Measurements from ENCODE around the gene OSBPL2.
A peak's percentile ranks its signal among the peaks of the same experiment; 100 is the strongest.

Gene OSBPL2

DNA sequence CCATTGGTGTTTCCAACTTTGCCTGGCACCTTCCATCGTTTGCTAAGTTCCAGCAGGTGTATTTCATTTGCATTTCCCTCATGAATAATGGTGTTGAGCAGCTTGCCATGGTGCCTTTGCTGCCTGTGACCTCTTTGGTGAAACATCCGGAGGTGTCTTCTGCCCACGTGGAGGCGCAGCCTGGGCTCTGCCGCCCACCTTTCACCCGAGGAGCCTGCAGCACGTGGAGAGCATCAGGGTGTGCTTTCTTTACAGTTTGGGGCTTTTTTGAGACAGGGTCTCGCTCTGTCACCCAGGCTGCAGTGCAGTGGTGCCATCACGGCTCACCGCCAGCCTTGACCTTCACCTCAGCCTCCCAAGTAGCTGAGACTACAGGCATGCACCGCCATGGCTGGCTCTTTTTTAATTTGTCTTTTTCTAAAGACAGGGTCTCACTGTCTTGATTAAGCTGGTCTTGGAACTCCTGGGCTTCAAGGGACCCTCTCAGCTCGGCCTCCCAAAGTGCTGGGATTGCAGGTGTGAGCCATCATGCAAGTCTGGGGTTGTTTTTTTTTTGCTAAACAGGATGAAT is 61.4 kb downstream of the OSBPL2 start:
- H2AFZ ChIP-seq (ENCODE audit: insufficient read depth, low read length, poor library complexity), result no peak overlapping the region
- H3K9me3 ChIP-seq (ENCODE audit: insufficient read depth, low read depth, low read length), result peaks cover 9% of the 10 kb centered on the region
- H3K79me2 ChIP-seq (ENCODE audit: control insufficient read depth, insufficient read depth, low read length, poor library complexity), result peaks cover 20% of the 10 kb centered on the region
- H3K79me1 ChIP-seq (ENCODE audit: low read length), result peaks cover 11% of the 10 kb centered on the region
- H3K4me1 ChIP-seq (ENCODE audit: control insufficient read depth in 1 of 2, insufficient read depth in 2 of 2, low read length in 2 of 2), result peaks cover 13 to 20% of the 10 kb centered on the region in 2 experiments
- WGBS (ENCODE audit: extremely low coverage, insufficient coverage, insufficient read length), result no CpG with 5 or more reads among the region's 12 CpGs
- H3K36me3 ChIP-seq (ENCODE audit: control insufficient read depth in 1 of 2, insufficient read depth in 2 of 2, low read length in 2 of 2), result peaks cover 30 to 32% of the 10 kb centered on the region in 2 experiments
- no peak overlapping the region for H3K4ac ChIP-seq (ENCODE audit: low read depth, low read length)
- H4K12ac ChIP-seq (ENCODE audit: low read depth, low read length), result no peak overlapping the region
- H2BK120ac ChIP-seq (ENCODE audit: insufficient read depth, low read length, poor library complexity), result no peak overlapping the region
- no peaks in the 10 kb centered on the region for H3K27me3 ChIP-seq (ENCODE audit: insufficient read depth, low read length)
- no peak overlapping the region for H3K4me3 ChIP-seq (ENCODE audit: low read depth, low read length)
- H3K23ac ChIP-seq (ENCODE audit: low read length), result no peak overlapping the region
- DNase-seq, result no peak
- no peak overlapping the region for H3K14ac ChIP-seq (ENCODE audit: low read length)
- no peak overlapping the region for H2BK5ac ChIP-seq (ENCODE audit: low read depth, low read length, poor library complexity)
- H3K9ac ChIP-seq (ENCODE audit: low read length), result no peak overlapping the region
- H3K27ac ChIP-seq (ENCODE audit: low read depth, low read length), result no peak overlapping the region
- no peak overlapping the region for H2BK12ac ChIP-seq (ENCODE audit: low read length)
- no peak overlapping the region for H2AK5ac ChIP-seq (ENCODE audit: low read length)
- H3K18ac ChIP-seq (ENCODE audit: low read length), result no peak overlapping the region
- no peak overlapping the region for H3K4me2 ChIP-seq (ENCODE audit: low read length)
- H4K91ac ChIP-seq (ENCODE audit: low read depth, low read length), result no peak overlapping the region
- no peak overlapping the region for H4K8ac ChIP-seq (ENCODE audit: low read depth, low read length)

DNA sequence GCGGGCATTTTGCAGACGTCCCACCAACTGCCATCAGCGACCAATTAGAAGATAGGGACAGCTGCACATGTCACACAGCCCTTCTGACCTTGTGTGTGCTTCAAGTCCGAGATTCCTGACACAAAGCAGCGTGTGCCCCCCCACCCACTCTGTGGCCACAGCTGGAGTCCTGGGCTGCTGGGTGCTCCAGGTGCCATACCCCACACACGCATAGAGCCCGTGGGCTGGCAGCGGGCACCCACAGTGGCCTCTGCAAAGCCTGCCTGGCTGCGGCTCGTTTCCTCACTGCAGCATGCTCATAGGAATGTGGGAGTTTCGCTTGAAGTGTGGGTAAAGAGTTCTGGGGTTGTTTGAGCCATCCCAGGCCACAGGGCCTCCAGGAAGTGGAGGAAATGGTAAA is 62.0 kb downstream of the OSBPL2 start:
- H2AFZ ChIP-seq (ENCODE audit: insufficient read depth, low read length, poor library complexity), result no peak overlapping the region
- WGBS (ENCODE audit: extremely low coverage, insufficient coverage, insufficient read length), result no CpG with 5 or more reads among the region's 11 CpGs
- H3K4me3 ChIP-seq (ENCODE audit: low read depth, low read length), result no peak overlapping the region
- no peak overlapping the region for H4K12ac ChIP-seq (ENCODE audit: low read depth, low read length)
- no peak overlapping the region for H2BK5ac ChIP-seq (ENCODE audit: low read depth, low read length, poor library complexity)
- H3K4me1 ChIP-seq (ENCODE audit: control insufficient read depth in 1 of 2, insufficient read depth in 2 of 2, low read length in 2 of 2), result peaks cover 13 to 20% of the 10 kb centered on the region in 2 experiments
- no peak overlapping the region for H2AK5ac ChIP-seq (ENCODE audit: low read length)
- H3K9ac ChIP-seq (ENCODE audit: low read length), result no peak overlapping the region
- H4K8ac ChIP-seq (ENCODE audit: low read depth, low read length), result no peak overlapping the region
- H3K27ac ChIP-seq (ENCODE audit: low read depth, low read length), result no peak overlapping the region
- H4K91ac ChIP-seq (ENCODE audit: low read depth, low read length), result no peak overlapping the region
- no peaks in the 10 kb centered on the region for H3K27me3 ChIP-seq (ENCODE audit: insufficient read depth, low read length)
- no peak overlapping the region for H3K23ac ChIP-seq (ENCODE audit: low read length)
- H3K14ac ChIP-seq (ENCODE audit: low read length), result no peak overlapping the region
- no peak overlapping the region for H2BK120ac ChIP-seq (ENCODE audit: insufficient read depth, low read length, poor library complexity)
- H3K79me1 ChIP-seq (ENCODE audit: low read length), result peaks cover 11% of the 10 kb centered on the region
- H3K36me3 ChIP-seq (ENCODE audit: control insufficient read depth in 1 of 2, insufficient read depth in 2 of 2, low read length in 2 of 2), result peaks cover 32 to 34% of the 10 kb centered on the region in 2 experiments
- H3K4me2 ChIP-seq (ENCODE audit: low read length), result no peak overlapping the region
- H3K18ac ChIP-seq (ENCODE audit: low read length), result no peak overlapping the region
- no peak for DNase-seq
- H2BK12ac ChIP-seq (ENCODE audit: low read length), result no peak overlapping the region
- peaks cover 24% of the 10 kb centered on the region for H3K79me2 ChIP-seq (ENCODE audit: control insufficient read depth, insufficient read depth, low read length, poor library complexity)
- H3K9me3 ChIP-seq (ENCODE audit: insufficient read depth, low read depth, low read length), result peaks cover 7% of the 10 kb centered on the region
- no peak overlapping the region for H3K4ac ChIP-seq (ENCODE audit: low read depth, low read length)

DNA sequence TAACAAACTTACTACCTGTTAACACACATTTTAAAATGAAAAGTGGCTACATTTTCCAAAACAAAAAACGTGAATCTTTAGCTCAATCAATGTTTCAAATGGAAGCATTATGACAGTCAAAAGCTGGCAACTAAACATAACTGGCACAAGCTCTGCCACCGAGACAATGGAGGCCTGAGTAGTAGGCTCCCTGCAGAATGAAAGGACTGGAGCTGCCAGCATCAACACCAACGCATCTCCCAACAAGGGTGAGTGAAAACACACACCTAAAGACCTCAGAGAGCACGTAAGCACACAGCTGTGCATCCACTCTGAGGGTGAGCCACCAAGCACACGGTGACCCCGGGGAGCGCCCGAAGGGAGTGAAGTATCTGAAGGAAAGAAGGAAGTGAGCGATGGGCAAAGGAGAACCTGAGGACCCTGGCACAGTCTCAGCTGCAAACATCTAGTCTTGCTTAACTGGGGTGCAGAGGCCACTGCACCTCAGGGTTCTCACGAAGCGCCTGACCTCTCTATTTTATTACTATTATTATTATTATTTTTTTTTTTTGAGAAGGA is 62.9 kb downstream of the OSBPL2 start:
- H3K79me1 ChIP-seq (ENCODE audit: low read length), result peaks cover 11% of the 10 kb centered on the region
- H4K8ac ChIP-seq (ENCODE audit: low read depth, low read length), result no peak overlapping the region
- H3K4me1 ChIP-seq (ENCODE audit: control insufficient read depth in 1 of 2, insufficient read depth in 2 of 2, low read length in 2 of 2), result peaks cover 13 to 20% of the 10 kb centered on the region in 2 experiments
- H3K9me3 ChIP-seq (ENCODE audit: insufficient read depth, low read depth, low read length), result peaks cover 7% of the 10 kb centered on the region
- DNase-seq, result no peak
- no peak overlapping the region for H3K14ac ChIP-seq (ENCODE audit: low read length)
- WGBS (ENCODE audit: extremely low coverage, insufficient coverage, insufficient read length), result no CpG with 5 or more reads among the region's 11 CpGs
- H2BK5ac ChIP-seq (ENCODE audit: low read depth, low read length, poor library complexity), result no peak overlapping the region
- peaks cover 27% of the 10 kb centered on the region for H3K79me2 ChIP-seq (ENCODE audit: control insufficient read depth, insufficient read depth, low read length, poor library complexity)
- H3K4me3 ChIP-seq (ENCODE audit: low read depth, low read length), result no peak overlapping the region
- no peak overlapping the region for H3K4me2 ChIP-seq (ENCODE audit: low read length)
- H2BK12ac ChIP-seq (ENCODE audit: low read length), result no peak overlapping the region
- H3K27me3 ChIP-seq (ENCODE audit: insufficient read depth, low read length), result no peaks in the 10 kb centered on the region
- no peak overlapping the region for H3K18ac ChIP-seq (ENCODE audit: low read length)
- no peak overlapping the region for H4K91ac ChIP-seq (ENCODE audit: low read depth, low read length)
- H3K36me3 ChIP-seq (ENCODE audit: control insufficient read depth in 1 of 2, insufficient read depth in 2 of 2, low read length in 2 of 2), result peaks cover 33 to 34% of the 10 kb centered on the region in 2 experiments
- no peak overlapping the region for H3K9ac ChIP-seq (ENCODE audit: low read length)
- no peak overlapping the region for H3K23ac ChIP-seq (ENCODE audit: low read length)
- no peak overlapping the region for H2AFZ ChIP-seq (ENCODE audit: insufficient read depth, low read length, poor library complexity)
- H4K12ac ChIP-seq (ENCODE audit: low read depth, low read length), result no peak overlapping the region
- H3K27ac ChIP-seq (ENCODE audit: low read depth, low read length), result no peak overlapping the region
- no peak overlapping the region for H2AK5ac ChIP-seq (ENCODE audit: low read length)
- no peak overlapping the region for H3K4ac ChIP-seq (ENCODE audit: low read depth, low read length)
- no peak overlapping the region for H2BK120ac ChIP-seq (ENCODE audit: insufficient read depth, low read length, poor library complexity)

DNA sequence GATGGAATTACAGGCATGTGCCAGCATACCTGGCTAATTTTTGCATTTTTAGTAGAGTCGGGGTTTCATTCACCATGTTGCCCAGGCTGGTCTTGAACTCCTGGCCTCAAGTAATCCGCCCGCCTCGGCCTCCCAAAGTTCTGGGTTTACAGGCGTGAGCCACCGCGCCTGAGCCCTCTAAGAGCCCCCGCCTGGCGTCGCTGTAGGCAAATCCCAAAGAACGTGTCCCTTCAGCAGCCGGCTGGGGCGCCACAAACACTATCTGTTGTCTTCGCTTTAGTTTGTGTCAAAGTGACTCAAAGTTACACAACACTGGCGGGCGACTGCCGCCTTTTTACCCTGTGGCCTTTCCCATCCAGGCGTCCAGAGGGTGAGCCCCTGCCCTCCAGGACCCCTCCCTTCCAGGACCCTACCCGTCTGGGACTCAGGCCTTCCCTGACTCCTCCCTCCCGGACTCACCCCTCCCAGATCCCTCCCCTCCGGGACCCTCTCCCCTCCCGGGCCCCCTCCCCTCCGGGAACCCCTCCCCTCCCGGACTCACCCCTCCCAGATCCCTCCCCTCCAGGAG is 63.5 kb downstream of the OSBPL2 start:
- Histone ChIP-seq H3K23ac (ENCODE audit: low read length) (no peak overlapping the region), H3K14ac (ENCODE audit: low read length) (no peak overlapping the region), H3K27ac (ENCODE audit: low read depth, low read length) (peak overlapping the region; percentile 96), H3K27me3 (ENCODE audit: insufficient read depth, low read length) (no peaks in the 10 kb centered on the region), H3K9ac (ENCODE audit: low read length) (no peak overlapping the region), H2AK5ac (ENCODE audit: low read length) (no peak overlapping the region), H3K4me3 (ENCODE audit: low read depth, low read length) (no peak overlapping the region), H2BK5ac (ENCODE audit: low read depth, low read length, poor library complexity) (no peak overlapping the region), H2BK12ac (ENCODE audit: low read length) (no peak overlapping the region), H3K4me2 (ENCODE audit: low read length) (peak overlapping the region; percentile 93), H3K36me3 (ENCODE audit: control insufficient read depth in 1 of 2, insufficient read depth in 2 of 2, low read length in 2 of 2) (peaks cover 37 to 39% of the 10 kb centered on the region in 2 experiments), H3K4me1 (ENCODE audit: control insufficient read depth in 1 of 2, insufficient read depth in 2 of 2, low read length in 2 of 2) (peaks cover 13 to 17% of the 10 kb centered on the region in 2 experiments), H3K18ac (ENCODE audit: low read length) (no peak overlapping the region), H3K4ac (ENCODE audit: low read depth, low read length) (no peak overlapping the region), H2AFZ (ENCODE audit: insufficient read depth, low read length, poor library complexity) (no peak overlapping the region), H3K79me2 (ENCODE audit: control insufficient read depth, insufficient read depth, low read length, poor library complexity) (peaks cover 27% of the 10 kb centered on the region), H2BK120ac (ENCODE audit: insufficient read depth, low read length, poor library complexity) (no peak overlapping the region), H4K12ac (ENCODE audit: low read depth, low read length) (peak overlapping the region; percentile 65), H4K8ac (ENCODE audit: low read depth, low read length) (peak overlapping the region; percentile 40), H3K79me1 (ENCODE audit: low read length) (peaks cover 11% of the 10 kb centered on the region), H4K91ac (ENCODE audit: low read depth, low read length) (peak overlapping the region; percentile 90), H3K9me3 (ENCODE audit: insufficient read depth, low read depth, low read length) (peaks cover 7% of the 10 kb centered on the region)
- DNase-seq, result peak; percentile 97 to 98
- no CpG with 5 or more reads among the region's 24 CpGs for WGBS (ENCODE audit: extremely low coverage, insufficient coverage, insufficient read length)

Data from trophoblast cell (in vitro differentiated cells and primary cell).